Osteoblast (primary cell): ENCODE data around the gene ST6GALNAC3. TPM values are rescaled to one million over a fixed set of nuclear protein-coding genes. Genes with fewer than 3 reads are reported as not detected.

Source experiments
- DNase-seq: peaks from one replicate; pipeline ENCODE4 v3.0.0; 2011; ENCODE audit warnings: low spot score, mixed read lengths; ENCODE audit not compliant: insufficient read length; ENCODE audit errors: missing footprints
- H2AFZ ChIP-seq: 2 replicates; pipeline ENCODE4 v1.6.0; 2011; ENCODE audit warnings: mild to moderate bottlenecking, low read length
- H3K27ac ChIP-seq: 2 replicates; pipeline ENCODE4 v1.5.1; 2011; ENCODE audit warnings: mild to moderate bottlenecking, low read depth, low read length, moderate library complexity
- H3K27me3 ChIP-seq: 2 replicates; pipeline ENCODE4 v1.6.0; 2012; ENCODE audit warnings: mild to moderate bottlenecking, control low read depth, inconsistent platforms, low read length, moderate library complexity; ENCODE audit not compliant: insufficient read depth
- H3K36me3 ChIP-seq: 2 replicates; pipeline ENCODE4 v1.5.1; 2011; ENCODE audit warnings: mild to moderate bottlenecking, low read length, control low read depth, moderate library complexity; ENCODE audit not compliant: insufficient read depth
- H3K4me1 ChIP-seq: 2 replicates; pipeline ENCODE4 v1.5.1; 2011; ENCODE audit warnings: mild to moderate bottlenecking, low read length, control low read depth, moderate library complexity; ENCODE audit not compliant: insufficient read depth
- H3K4me2 ChIP-seq: 2 replicates; pipeline ENCODE4 v1.6.0; 2011; ENCODE audit warnings: mild to moderate bottlenecking, low read length; ENCODE audit not compliant: insufficient read depth
- H3K4me3 ChIP-seq: fragments of 200-600 bp; sonication (generic); 3 replicates; pipeline ENCODE4 v1.5.1; 2012; ENCODE audit warnings: mild to moderate bottlenecking, low read length, inconsistent platforms; ENCODE audit not compliant: insufficient read depth
- H3K79me2 ChIP-seq: 2 replicates; pipeline ENCODE4 v1.6.0; 2012; ENCODE audit warnings: mild to moderate bottlenecking, low read length, control low read depth, inconsistent platforms; ENCODE audit not compliant: insufficient read depth
- H3K9me3 ChIP-seq: 2 replicates; pipeline ENCODE4 v1.5.1; 2011; ENCODE audit warnings: low read depth, low read length, control low read depth
- H4K20me1 ChIP-seq: 2 replicates; pipeline ENCODE4 v1.6.0; 2012; ENCODE audit warnings: mild to moderate bottlenecking, low read length, control low read depth; ENCODE audit not compliant: insufficient read depth
- total RNA-seq: library from RNA; depleted of rRNA; stranded (reverse); fragments of >200 nt; gene quantifications from 2 replicates; pipeline ENCODE4 v1.2.3, GENCODE V29; 2012
- TF ChIP-seq, protein P1 (sequence below): IDR thresholded peaks from 2 replicates; pipeline ENCODE4 v1.5.1; 2011; ENCODE audit warnings: mild to moderate bottlenecking, low read depth, low read length, moderate library complexity; ENCODE audit errors: extremely low read depth

ST6GALNAC3 gene
- total RNA-seq, 1 donor = not detected

DNA sequence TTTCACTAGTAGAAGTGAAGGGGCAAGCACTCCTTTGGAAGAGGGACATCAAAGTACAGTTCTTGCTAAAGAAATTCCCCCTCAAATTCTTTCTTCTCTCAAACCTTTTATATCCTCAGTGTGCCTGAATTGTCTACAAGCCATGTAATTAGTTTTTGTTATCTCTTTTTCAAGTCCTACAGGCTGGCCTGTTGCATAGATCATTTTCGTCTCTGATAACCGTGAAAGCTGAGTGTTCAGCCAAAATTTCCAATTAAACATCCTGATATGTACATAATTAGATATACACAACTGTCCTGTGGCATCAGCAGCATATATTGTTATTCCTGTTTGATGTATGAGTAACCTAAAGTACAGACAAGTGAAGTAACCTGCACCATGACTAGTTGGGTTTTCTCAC lies 417.2 kb downstream of the ST6GALNAC3 start:
- H3K4me3 ChIP-seq = no peak overlapping the region
- no peaks in the 10 kb centered on the region for H3K27me3 ChIP-seq
- H3K27ac ChIP-seq = no peak overlapping the region
- H3K9me3 ChIP-seq = no peaks in the 10 kb centered on the region
- H4K20me1 ChIP-seq = no peaks in the 10 kb centered on the region
- no peaks in the 10 kb centered on the region for H3K79me2 ChIP-seq
- no peaks in the 10 kb centered on the region for H3K4me1 ChIP-seq
- no peak overlapping the region for H3K4me2 ChIP-seq
- no peaks in the 10 kb centered on the region for H3K36me3 ChIP-seq
- no peak for DNase-seq
- TF ChIP-seq, protein P1, sequence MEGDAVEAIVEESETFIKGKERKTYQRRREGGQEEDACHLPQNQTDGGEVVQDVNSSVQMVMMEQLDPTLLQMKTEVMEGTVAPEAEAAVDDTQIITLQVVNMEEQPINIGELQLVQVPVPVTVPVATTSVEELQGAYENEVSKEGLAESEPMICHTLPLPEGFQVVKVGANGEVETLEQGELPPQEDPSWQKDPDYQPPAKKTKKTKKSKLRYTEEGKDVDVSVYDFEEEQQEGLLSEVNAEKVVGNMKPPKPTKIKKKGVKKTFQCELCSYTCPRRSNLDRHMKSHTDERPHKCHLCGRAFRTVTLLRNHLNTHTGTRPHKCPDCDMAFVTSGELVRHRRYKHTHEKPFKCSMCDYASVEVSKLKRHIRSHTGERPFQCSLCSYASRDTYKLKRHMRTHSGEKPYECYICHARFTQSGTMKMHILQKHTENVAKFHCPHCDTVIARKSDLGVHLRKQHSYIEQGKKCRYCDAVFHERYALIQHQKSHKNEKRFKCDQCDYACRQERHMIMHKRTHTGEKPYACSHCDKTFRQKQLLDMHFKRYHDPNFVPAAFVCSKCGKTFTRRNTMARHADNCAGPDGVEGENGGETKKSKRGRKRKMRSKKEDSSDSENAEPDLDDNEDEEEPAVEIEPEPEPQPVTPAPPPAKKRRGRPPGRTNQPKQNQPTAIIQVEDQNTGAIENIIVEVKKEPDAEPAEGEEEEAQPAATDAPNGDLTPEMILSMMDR = no peak
- no peak overlapping the region for H2AFZ ChIP-seq

DNA sequence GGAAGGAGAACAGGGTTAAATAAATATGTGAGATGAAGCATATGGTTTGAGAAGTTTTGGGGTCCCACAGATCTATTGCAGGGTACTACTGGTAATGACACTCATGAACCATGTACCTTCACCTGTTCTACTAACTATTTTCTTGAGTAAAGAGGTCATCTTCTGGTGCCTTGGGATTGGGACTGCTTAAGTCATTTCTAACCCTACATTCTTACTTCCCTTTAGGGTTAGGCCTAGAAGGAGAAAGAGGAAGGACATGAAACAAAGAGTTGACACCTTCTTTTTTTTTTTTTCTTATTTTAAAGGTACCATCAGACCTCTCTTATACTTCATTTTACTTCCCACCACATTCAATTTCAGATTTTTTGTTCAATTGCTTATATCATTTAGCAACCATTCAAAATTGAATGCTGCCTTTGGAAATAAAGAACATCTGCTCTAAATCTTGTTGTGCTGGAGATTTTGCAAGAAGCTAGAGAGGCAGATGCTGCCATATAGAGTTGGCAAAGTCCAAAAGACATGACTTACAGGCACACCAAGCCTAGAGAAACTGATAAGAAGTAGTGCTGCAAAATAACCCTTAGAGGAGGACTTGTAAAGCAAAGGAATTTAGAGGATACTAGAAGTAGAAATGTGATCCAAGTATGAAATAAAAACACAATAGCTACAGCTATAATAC lies 418.3 kb downstream of the ST6GALNAC3 start:
- no peaks in the 10 kb centered on the region for H3K4me1 ChIP-seq
- no peaks in the 10 kb centered on the region for H3K79me2 ChIP-seq
- H3K9me3 ChIP-seq = no peaks in the 10 kb centered on the region
- DNase-seq = no peak
- no peaks in the 10 kb centered on the region for H3K36me3 ChIP-seq
- no peaks in the 10 kb centered on the region for H4K20me1 ChIP-seq
- H3K27me3 ChIP-seq = no peaks in the 10 kb centered on the region
- no peak overlapping the region for H3K27ac ChIP-seq
- H3K4me3 ChIP-seq = no peak overlapping the region
- TF ChIP-seq, protein P1 = no peak
- H3K4me2 ChIP-seq = no peak overlapping the region
- H2AFZ ChIP-seq = no peak overlapping the region

DNA sequence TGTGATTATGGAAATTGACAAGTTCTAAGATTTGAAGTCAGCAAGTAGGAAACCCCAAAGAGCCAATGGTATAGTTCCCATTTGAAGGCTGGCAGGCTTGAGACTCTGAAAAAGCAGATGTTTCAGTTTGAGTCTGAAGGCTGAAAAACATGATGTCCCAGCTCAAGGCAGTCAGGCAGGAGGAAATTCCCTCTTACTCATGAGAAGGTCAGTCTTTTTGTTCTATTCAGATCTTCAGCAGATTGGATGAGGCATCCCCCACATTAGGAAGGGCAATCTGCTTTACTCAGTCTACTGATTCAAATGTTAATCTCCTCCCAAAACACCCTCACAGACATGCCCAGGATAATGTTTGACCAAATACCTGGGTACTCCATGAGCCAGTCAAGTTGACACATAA lies 420.3 kb downstream of the ST6GALNAC3 start:
- Histone ChIP-seq H3K79me2 (no peaks in the 10 kb centered on the region), H3K27ac (no peak overlapping the region), H2AFZ (no peak overlapping the region), H3K4me1 (no peaks in the 10 kb centered on the region), H4K20me1 (no peaks in the 10 kb centered on the region), H3K4me2 (no peak overlapping the region), H3K9me3 (no peaks in the 10 kb centered on the region), H3K36me3 (no peaks in the 10 kb centered on the region), H3K27me3 (no peaks in the 10 kb centered on the region), H3K4me3 (no peak overlapping the region)
- TF ChIP-seq, protein P1 = no peak
- no peak for DNase-seq

DNA sequence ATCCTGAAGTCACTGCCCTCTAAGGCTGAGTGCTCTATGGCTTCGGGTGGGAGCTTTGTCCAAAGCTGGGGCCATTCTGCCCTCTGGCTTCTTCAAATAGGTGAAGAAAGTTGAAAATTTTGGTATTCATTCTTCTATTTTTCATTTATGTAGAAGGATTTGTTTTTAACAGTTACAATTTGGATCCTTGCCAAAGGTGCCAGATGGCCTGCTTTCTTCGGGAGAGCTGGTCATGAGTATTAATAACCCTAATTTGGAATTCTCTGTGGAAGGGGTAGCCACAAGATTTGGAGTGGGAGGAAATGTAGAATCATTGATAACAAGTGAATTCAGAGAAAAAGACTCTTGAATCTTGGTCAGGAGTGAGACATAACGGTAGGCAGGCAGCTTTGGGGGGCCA lies 422.3 kb downstream of the ST6GALNAC3 start:
- TF ChIP-seq, protein P1 = no peak
- H4K20me1 ChIP-seq = no peaks in the 10 kb centered on the region
- no peak overlapping the region for H3K27ac ChIP-seq
- DNase-seq = no peak
- H3K36me3 ChIP-seq = no peaks in the 10 kb centered on the region
- no peaks in the 10 kb centered on the region for H3K27me3 ChIP-seq
- no peaks in the 10 kb centered on the region for H3K9me3 ChIP-seq
- H3K4me3 ChIP-seq = no peak overlapping the region
- no peaks in the 10 kb centered on the region for H3K79me2 ChIP-seq
- no peak overlapping the region for H3K4me2 ChIP-seq
- no peak overlapping the region for H2AFZ ChIP-seq
- H3K4me1 ChIP-seq = no peaks in the 10 kb centered on the region
